GM12801 (cell line): Measurements from ENCODE around the gene EYS.

Experiments
- TF ChIP-seq, protein P1 (sequence below): IDR thresholded peaks from one replicate; pipeline ENCODE4 v1.5.1; 2011; ENCODE audit warnings: control low read depth; ENCODE audit not compliant: insufficient read length; ENCODE audit errors: extremely low read depth

The EYS gene

DNA sequence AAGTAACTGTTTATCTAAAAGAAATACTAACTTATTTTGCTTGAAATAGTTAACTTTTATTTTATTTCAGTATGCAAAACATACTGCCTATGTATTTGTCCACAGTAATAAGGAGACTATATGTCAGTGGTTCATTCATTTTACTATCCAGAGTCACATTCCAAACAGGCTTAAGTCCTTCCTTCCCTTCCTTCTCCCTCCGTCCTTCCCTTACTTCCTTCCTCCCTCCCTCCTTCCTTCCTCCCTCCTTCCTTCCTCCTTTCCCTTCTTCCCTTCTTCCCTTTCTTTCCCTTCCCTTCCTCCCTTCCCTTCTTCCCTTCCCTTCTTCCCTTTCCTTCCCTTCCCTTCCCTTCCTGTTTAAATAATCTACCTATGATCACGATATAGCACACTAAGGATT, 899.2 kb downstream of the EYS start:
- TF ChIP-seq, protein P1, sequence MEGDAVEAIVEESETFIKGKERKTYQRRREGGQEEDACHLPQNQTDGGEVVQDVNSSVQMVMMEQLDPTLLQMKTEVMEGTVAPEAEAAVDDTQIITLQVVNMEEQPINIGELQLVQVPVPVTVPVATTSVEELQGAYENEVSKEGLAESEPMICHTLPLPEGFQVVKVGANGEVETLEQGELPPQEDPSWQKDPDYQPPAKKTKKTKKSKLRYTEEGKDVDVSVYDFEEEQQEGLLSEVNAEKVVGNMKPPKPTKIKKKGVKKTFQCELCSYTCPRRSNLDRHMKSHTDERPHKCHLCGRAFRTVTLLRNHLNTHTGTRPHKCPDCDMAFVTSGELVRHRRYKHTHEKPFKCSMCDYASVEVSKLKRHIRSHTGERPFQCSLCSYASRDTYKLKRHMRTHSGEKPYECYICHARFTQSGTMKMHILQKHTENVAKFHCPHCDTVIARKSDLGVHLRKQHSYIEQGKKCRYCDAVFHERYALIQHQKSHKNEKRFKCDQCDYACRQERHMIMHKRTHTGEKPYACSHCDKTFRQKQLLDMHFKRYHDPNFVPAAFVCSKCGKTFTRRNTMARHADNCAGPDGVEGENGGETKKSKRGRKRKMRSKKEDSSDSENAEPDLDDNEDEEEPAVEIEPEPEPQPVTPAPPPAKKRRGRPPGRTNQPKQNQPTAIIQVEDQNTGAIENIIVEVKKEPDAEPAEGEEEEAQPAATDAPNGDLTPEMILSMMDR: no peak

DNA sequence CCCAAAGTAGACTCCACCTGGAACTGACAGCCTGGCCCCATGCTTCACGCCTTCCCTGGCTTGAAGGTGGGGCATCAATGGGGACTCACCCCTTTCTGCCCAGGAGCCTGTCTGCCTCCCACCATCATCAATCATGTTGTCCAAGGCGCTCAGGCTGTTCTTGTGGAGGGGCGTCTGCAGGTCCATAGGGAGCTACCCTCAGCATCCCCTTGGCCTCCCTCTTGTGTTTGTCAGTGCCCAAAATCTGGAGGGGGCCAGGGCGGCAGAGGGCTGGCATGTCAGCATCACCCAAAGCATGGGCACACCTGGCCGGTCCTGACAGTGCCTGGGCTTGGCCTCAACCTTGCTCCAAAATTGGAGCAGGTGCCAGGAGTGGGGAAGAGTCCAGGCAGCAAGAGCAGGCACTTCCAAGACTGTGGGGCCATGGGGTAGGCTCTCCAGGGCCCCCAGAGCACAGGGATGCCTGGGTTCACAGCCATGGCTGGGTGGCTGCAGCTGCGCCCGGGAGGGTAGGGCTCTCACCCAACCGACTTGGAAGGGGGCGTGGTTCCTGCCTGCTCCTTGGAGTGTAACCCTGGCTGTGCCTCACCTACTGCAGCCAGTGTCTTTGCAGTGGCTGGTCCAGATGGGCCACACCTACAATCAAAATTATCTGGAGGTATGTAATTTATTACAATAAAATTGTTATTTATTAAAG, 903.4 kb downstream of the EYS start:
- TF ChIP-seq, protein P1: no peak

DNA sequence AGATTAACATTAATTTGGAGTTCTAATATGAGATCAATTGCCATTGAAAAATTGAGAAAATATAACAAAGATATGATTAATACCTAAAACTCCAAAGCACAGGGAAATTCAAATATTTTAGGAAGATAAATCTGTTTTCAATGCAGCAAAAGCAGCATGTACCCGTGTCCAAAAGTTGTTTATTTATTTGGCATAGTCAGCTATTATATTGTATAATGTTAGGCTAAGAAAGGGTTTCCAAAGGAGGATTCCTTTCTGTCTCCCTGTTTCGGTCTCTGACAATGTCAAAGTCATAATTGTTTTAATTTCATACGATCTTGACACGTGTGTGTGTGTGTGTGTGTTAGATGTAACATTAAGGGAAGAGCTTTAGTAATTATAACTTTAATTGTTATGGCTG, 914.5 kb downstream of the EYS start:
- TF ChIP-seq, protein P1: no peak

- TF ChIP-seq, protein P1: no peak
Measured at GRCh38 chr6:64789476-64789875, 917.5 kb downstream of the EYS start.

- TF ChIP-seq, protein P1: no peak
Measured at GRCh38 chr6:64786736-64787135, 920.3 kb downstream of the EYS start.

DNA sequence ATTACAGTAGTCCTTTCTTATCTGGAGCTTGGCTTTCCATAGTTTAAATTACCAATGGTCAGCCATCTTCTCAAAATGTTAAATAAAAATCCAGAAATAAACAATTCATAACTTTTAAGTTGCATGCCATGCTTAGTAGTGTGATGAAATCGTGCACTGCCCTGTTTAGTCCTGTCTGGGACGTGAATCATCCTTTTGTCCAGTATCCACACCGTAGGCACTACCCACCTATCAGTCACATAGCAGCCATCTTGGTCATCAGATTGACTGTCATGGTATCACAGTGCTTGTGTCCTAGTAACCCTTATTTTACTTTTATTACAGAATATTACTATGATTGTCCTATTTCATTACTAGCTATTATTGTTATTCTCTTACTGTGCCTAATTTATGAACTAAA, 924.1 kb downstream of the EYS start:
- TF ChIP-seq, protein P1: no peak

GRCh38 chr6:64777941-64778785, 928.9 kb downstream of the EYS start:
- TF ChIP-seq, protein P1: no peak
